ENCODE results near the gene EHD1. TPM values are rescaled to one million over a fixed set of nuclear protein-coding genes. Genes with fewer than 3 reads are reported as not detected.

The EHD1 gene
- total and polyA plus RNA-seq, 9 of the 15 experiments (the other 6 are each of a cell fraction or from before 2014, with no cell fraction given) = 0.46 to 65.0 (median 16.4) TPM

DNA sequence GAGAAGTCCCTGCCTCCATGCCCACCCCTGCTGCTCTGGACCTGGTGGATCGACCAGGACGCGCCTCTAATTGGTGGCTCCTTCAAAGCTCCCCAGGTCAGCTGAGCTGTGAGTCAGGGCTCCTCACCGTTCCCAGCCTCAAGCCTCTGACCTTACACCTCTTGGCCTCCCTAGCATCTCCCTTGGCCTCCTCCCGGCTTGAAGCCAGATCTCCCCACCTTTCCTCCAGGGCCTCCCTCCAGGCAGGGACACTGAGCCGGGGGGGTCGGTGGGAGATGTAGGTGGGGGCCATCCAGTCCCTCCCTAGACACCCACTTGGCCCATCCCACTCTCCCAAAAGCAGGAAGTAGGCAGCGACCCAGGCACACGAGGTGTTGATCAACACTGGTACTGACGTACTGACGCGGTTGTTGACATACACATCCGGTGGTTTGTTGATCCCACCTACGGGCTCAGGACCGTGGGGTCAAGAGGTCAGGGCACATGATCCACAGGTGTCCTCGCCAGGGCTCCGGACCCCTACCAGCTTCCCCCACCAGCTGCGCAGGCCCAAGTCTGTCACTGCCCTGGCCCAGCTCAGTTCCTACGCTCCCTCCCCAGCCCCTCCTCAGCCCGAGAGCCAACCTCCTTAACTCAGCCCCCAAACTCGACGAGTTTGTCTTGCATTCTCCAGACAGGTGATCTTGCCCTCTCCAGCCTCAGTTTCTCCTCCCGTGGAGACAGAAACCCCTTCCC lies 37.8 kb upstream of the EHD1 start (continued):
- TF ChIP-seq, protein P1, sequence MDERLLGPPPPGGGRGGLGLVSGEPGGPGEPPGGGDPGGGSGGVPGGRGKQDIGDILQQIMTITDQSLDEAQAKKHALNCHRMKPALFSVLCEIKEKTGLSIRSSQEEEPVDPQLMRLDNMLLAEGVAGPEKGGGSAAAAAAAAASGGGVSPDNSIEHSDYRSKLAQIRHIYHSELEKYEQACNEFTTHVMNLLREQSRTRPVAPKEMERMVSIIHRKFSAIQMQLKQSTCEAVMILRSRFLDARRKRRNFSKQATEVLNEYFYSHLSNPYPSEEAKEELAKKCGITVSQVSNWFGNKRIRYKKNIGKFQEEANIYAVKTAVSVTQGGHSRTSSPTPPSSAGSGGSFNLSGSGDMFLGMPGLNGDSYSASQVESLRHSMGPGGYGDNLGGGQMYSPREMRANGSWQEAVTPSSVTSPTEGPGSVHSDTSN (CRISPR knock-in tag; IDR thresholded peaks at IDR 0.05; ENCODE audit: low read depth) = no peak
- TF ChIP-seq, protein P1 (tag; conservative IDR thresholded peaks at IDR 0.05; ENCODE audit: low read depth) = no peak
- TF ChIP-seq, protein P2, sequence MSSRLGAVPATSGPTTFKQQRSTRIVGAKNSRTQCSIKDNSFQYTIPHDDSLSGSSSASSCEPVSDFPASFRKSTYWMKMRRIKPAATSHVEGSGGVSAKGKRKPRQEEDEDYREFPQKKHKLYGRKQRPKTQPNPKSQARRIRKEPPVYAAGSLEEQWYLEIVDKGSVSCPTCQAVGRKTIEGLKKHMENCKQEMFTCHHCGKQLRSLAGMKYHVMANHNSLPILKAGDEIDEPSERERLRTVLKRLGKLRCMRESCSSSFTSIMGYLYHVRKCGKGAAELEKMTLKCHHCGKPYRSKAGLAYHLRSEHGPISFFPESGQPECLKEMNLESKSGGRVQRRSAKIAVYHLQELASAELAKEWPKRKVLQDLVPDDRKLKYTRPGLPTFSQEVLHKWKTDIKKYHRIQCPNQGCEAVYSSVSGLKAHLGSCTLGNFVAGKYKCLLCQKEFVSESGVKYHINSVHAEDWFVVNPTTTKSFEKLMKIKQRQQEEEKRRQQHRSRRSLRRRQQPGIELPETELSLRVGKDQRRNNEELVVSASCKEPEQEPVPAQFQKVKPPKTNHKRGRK (tag; IDR thresholded peaks at IDR 0.05) = no peak
- no peak for TF ChIP-seq STAG1 (CRISPR knock-in tag; IDR thresholded peaks at IDR 0.05; ENCODE audit: borderline replicate concordance)
- TF ChIP-seq, protein P3, sequence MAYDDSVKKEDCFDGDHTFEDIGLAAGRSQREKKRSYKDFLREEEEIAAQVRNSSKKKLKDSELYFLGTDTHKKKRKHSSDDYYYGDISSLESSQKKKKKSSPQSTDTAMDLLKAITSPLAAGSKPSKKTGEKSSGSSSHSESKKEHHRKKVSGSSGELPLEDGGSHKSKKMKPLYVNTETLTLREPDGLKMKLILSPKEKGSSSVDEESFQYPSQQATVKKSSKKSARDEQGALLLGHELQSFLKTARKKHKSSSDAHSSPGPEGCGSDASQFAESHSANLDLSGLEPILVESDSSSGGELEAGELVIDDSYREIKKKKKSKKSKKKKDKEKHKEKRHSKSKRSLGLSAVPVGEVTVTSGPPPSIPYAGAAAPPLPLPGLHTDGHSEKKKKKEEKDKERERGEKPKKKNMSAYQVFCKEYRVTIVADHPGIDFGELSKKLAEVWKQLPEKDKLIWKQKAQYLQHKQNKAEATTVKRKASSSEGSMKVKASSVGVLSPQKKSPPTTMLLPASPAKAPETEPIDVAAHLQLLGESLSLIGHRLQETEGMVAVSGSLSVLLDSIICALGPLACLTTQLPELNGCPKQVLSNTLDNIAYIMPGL (CRISPR knock-in tag; IDR thresholded peaks at IDR 0.05) = no peak
- TF ChIP-seq, protein P4, sequence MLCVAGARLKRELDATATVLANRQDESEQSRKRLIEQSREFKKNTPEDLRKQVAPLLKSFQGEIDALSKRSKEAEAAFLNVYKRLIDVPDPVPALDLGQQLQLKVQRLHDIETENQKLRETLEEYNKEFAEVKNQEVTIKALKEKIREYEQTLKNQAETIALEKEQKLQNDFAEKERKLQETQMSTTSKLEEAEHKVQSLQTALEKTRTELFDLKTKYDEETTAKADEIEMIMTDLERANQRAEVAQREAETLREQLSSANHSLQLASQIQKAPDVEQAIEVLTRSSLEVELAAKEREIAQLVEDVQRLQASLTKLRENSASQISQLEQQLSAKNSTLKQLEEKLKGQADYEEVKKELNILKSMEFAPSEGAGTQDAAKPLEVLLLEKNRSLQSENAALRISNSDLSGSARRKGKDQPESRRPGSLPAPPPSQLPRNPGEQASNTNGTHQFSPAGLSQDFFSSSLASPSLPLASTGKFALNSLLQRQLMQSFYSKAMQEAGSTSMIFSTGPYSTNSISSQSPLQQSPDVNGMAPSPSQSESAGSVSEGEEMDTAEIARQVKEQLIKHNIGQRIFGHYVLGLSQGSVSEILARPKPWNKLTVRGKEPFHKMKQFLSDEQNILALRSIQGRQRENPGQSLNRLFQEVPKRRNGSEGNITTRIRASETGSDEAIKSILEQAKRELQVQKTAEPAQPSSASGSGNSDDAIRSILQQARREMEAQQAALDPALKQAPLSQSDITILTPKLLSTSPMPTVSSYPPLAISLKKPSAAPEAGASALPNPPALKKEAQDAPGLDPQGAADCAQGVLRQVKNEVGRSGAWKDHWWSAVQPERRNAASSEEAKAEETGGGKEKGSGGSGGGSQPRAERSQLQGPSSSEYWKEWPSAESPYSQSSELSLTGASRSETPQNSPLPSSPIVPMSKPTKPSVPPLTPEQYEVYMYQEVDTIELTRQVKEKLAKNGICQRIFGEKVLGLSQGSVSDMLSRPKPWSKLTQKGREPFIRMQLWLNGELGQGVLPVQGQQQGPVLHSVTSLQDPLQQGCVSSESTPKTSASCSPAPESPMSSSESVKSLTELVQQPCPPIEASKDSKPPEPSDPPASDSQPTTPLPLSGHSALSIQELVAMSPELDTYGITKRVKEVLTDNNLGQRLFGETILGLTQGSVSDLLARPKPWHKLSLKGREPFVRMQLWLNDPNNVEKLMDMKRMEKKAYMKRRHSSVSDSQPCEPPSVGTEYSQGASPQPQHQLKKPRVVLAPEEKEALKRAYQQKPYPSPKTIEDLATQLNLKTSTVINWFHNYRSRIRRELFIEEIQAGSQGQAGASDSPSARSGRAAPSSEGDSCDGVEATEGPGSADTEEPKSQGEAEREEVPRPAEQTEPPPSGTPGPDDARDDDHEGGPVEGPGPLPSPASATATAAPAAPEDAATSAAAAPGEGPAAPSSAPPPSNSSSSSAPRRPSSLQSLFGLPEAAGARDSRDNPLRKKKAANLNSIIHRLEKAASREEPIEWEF (CRISPR knock-in tag; IDR thresholded peaks at IDR 0.05) = no peak
- no peak for TF ChIP-seq SMARCA5 (IDR thresholded peaks at IDR 0.05)
- no peak for TF ChIP-seq PHB2 (IDR thresholded peaks at IDR 0.05; ENCODE audit: low read depth)
- TF ChIP-seq, protein P5, sequence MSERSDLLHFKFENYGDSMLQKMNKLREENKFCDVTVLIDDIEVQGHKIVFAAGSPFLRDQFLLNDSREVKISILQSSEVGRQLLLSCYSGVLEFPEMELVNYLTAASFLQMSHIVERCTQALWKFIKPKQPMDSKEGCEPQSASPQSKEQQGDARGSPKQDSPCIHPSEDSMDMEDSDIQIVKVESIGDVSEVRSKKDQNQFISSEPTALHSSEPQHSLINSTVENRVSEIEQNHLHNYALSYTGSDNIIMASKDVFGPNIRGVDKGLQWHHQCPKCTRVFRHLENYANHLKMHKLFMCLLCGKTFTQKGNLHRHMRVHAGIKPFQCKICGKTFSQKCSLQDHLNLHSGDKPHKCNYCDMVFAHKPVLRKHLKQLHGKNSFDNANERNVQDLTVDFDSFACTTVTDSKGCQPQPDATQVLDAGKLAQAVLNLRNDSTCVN (CRISPR knock-in tag; IDR thresholded peaks at IDR 0.05) = no peak
- TF ChIP-seq KLF6 (CRISPR knock-in tag; IDR thresholded peaks at IDR 0.05; ENCODE audit: borderline replicate concordance) = no peak
- no peak for TF ChIP-seq HLTF (IDR thresholded peaks at IDR 0.05)
- no peak for TF ChIP-seq FUS (optimal IDR thresholded peaks at IDR 0.05; ENCODE audit: low read depth, low read length)
- TF ChIP-seq BCL6 (CRISPR knock-in tag; IDR thresholded peaks at IDR 0.05) = no peak
- TF ChIP-seq RAD51 (IDR thresholded peaks at IDR 0.05; ENCODE audit: borderline replicate concordance, low read depth) = no peak
- TF ChIP-seq SREBF2 (CRISPR knock-in tag; IDR thresholded peaks at IDR 0.05) = no peak
- no peak for TF ChIP-seq ETS2 (tag; IDR thresholded peaks at IDR 0.05; ENCODE audit: borderline replicate concordance, poor library complexity, severe bottlenecking)

All from K562 (cell line).